Body of pancreas (tissue), 4 donors: Measurements from ENCODE around the gene CTNND2. TPM values are rescaled to one million over a fixed set of nuclear protein-coding genes. Genes with fewer than 3 reads are reported as not detected.

Source experiments
- ATAC-seq: fragments of 150-250 bp; one replicate; pipeline ENCODE4 v1.9.1; 2016
- DNase-seq, 4 donors: peaks; one replicate each; pipeline ENCODE4 v3.0.0-alpha.2; 2019
- H3K27ac ChIP-seq, 4 donors: fragments of 200-600 bp; sonication (generic); 1 replicate in 3 of 4; 2 replicates in 1 of 4; pipeline versions ENCODE4 v1.5.1 to v1.6.1; 2016 to 2019; ENCODE audit warnings: mild to moderate bottlenecking in 1 of 4, mixed read lengths in 1 of 4, moderate library complexity in 1 of 4
- H3K27me3 ChIP-seq, 2 donors: fragments of 200-600 bp; sonication (generic); one replicate each; pipeline ENCODE4 v1.6.0; 2016; ENCODE audit warnings: mild to moderate bottlenecking in 1 of 2
- H3K36me3 ChIP-seq, 2 donors: fragments of 200-600 bp; sonication (generic); replicated peaks in 1 of 2; 2 replicates each; pipeline ENCODE4 v1.5.1; 2016; ENCODE audit warnings: low read depth in 2 of 2; ENCODE audit not compliant: insufficient read depth in 1 of 2
- H3K4me1 ChIP-seq: fragments of 200-600 bp; sonication (generic); one replicate; pipeline ENCODE4 v1.6.0; 2016
- H3K4me3 ChIP-seq, 2 donors: fragments of 200-600 bp; sonication (generic); 1 replicate in 1 of 2; 2 replicates in 1 of 2; pipeline ENCODE4 v1.5.1; 2016 to 2019
- H3K9me3 ChIP-seq, 3 donors: fragments of 200-600 bp; sonication (generic); 1 replicate in 2 of 3; 2 replicates in 1 of 3; pipeline ENCODE4 v1.5.1; 2016
- CTCF ChIP-seq, 7 experiments: fragments of 450-650 bp in 4 of 7; fragments of 200-600 bp in 3 of 7; sonication (generic) in 3 of 7; IDR thresholded peaks; one replicate each; pipeline ENCODE4 v1.5.1; 2016 to 2019; ENCODE audit warnings: antibody characterized with exemption in 7 of 7
- POLR2A ChIP-seq, 3 donors: fragments of 450-650 bp; IDR thresholded peaks; one replicate each; pipeline ENCODE4 v1.6.1; 2016; ENCODE audit warnings: antibody characterized with exemption in 3 of 3, mild to moderate bottlenecking in 2 of 3
- WGBS, 2 donors: methylation state at CpG; one replicate each; pipeline ENCODE4 v1.1.5; 2017; 5-methylcytosine and 5-hydroxymethylcytosine counted together
- intact Hi-C: fragments of 100-400 bp; cut with DNase I; formaldehyde crosslinking; loops from one replicate; pipeline ENCODE4 v1.15.1; 2023
- total RNA-seq, 2 donors: library from RNA; depleted of rRNA; stranded (reverse); fragments of >200 nt; gene quantifications; one replicate each; pipeline ENCODE4 v1.1.0, GENCODE V29; 2016

CTNND2 gene
- total RNA-seq, 2 donors from 2014 or later, result 21.0 to 82.4 TPM

- 68 to 83% methylated on average over 8 of the region's 8 CpGs for WGBS, 2 donors
- peak overlapping the region in 2 of 4 donors; percentile 33 to 47 for H3K27ac ChIP-seq
- H3K4me1 ChIP-seq, result no peaks in the 10 kb centered on the region
- TF ChIP-seq CTCF (IDR thresholded peaks at IDR 0.05), result no peak
- TF ChIP-seq POLR2A (IDR thresholded peaks at IDR 0.05), result no peak
- peak; percentile 95 for ATAC-seq
- no peaks in the 10 kb centered on the region for H3K36me3 ChIP-seq
- intact Hi-C loops, result no loop called here
- H3K4me3 ChIP-seq, result no peak overlapping the region
- DNase-seq, result peak; percentile 18 to 47 (median 30)
- no peaks in the 10 kb centered on the region for H3K9me3 ChIP-seq
- H3K27me3 ChIP-seq, result no peaks in the 10 kb centered on the region
Measured at GRCh38 chr5:11760934-11761603, 143.2 kb downstream of the CTNND2 start.

DNA sequence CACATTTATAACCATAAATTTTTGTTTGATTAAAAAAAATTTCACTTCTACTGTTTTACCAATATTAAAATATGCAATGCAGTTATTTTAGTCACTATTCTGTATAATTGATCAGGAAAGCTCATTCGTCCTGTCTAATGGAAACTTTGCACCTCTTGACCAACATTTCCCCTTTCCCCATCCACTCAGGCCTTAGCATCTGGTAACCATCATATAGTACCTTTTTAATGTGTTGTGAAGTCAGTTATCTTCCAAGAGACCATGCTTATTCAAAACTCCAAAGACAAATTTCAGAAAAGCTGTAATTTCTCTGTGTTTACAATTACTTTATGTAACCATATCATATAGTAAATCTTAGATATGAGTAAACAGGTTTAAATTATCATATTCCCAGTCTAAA lies 145.9 kb downstream of the CTNND2 start:
- Histone ChIP-seq H3K9me3 (no peaks in the 10 kb centered on the region), H3K4me1 (no peaks in the 10 kb centered on the region), H3K27me3 (no peaks in the 10 kb centered on the region), H3K4me3 (no peak overlapping the region), H3K36me3 (no peaks in the 10 kb centered on the region), H3K27ac (no peak overlapping the region)
- TF ChIP-seq POLR2A (IDR thresholded peaks at IDR 0.05) (no peak), CTCF (IDR thresholded peaks at IDR 0.05) (no peak)
- 81 to 85% methylated on average over 1 of the region's 1 CpG for WGBS, 2 donors
- intact Hi-C loops, result no loop called here
- DNase-seq, result no peak
- no peak for ATAC-seq

- TF ChIP-seq POLR2A (IDR thresholded peaks at IDR 0.05) (no peak), CTCF (IDR thresholded peaks at IDR 0.05) (no peak)
- intact Hi-C loops, result no loop called here
Measured at GRCh38 chr5:11757661-11758060, 146.6 kb downstream of the CTNND2 start.

DNA sequence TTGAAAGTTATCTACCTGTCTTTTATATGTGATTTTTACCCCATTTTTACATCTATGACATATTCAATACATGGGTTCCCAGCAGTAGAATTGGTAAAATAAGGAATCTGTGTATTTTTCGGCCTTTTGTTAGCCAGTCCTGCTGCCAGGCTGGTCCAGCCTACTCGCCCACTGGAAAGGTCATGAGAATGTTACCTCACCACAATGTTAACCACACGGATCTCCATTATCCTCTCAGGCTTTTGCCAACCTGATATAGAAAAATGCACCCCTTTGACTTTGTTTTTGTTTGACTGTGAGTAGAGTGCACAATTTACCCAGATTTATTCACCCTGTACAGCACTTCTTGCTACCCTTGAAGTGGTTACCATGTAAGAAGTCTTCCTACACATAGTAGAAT lies 167.2 kb downstream of the CTNND2 start:
- no peak for TF ChIP-seq CTCF (IDR thresholded peaks at IDR 0.05)
- no peaks in the 10 kb centered on the region for H3K36me3 ChIP-seq
- no peak for DNase-seq
- H3K27ac ChIP-seq, result no peak overlapping the region
- intact Hi-C loops, result no loop called here
- no peaks in the 10 kb centered on the region for H3K27me3 ChIP-seq
- no peak overlapping the region for H3K4me3 ChIP-seq
- peaks cover 25% of the 10 kb centered on the region for H3K4me1 ChIP-seq
- H3K9me3 ChIP-seq, result no peaks in the 10 kb centered on the region
- no peak for ATAC-seq
- WGBS, 2 donors, result 88 to 95% methylated on average over 3 of the region's 3 CpGs

More at GRCh38 chr5:11757661-11758060, 146.6 kb downstream of the CTNND2 start:
- 85 to 86% methylated on average over 1 of the region's 1 CpG for WGBS, 2 donors
- H3K27ac ChIP-seq, result no peak overlapping the region
- H3K9me3 ChIP-seq, result no peaks in the 10 kb centered on the region
- no peaks in the 10 kb centered on the region for H3K4me1 ChIP-seq
- H3K27me3 ChIP-seq, result no peaks in the 10 kb centered on the region
- DNase-seq (no peak), ATAC-seq (no peak)
- no peaks in the 10 kb centered on the region for H3K36me3 ChIP-seq
- no peak overlapping the region for H3K4me3 ChIP-seq

- Histone ChIP-seq H3K36me3 (no peaks in the 10 kb centered on the region), H3K27ac (peak overlapping the region in 2 of 4 donors; percentile 7 to 44), H3K27me3 (no peaks in the 10 kb centered on the region), H3K4me1 (peaks cover 26% of the 10 kb centered on the region), H3K9me3 (no peaks in the 10 kb centered on the region), H3K4me3 (no peak overlapping the region)
- DNase-seq (no peak), ATAC-seq (no peak)
- TF ChIP-seq CTCF (IDR thresholded peaks at IDR 0.05), result no peak
- TF ChIP-seq POLR2A (IDR thresholded peaks at IDR 0.05), result no peak
- intact Hi-C loops, result no loop called here
- WGBS, 2 donors, result 68 to 88% methylated on average over 1 of the region's 1 CpG
Measured at GRCh38 chr5:11734369-11734768, 169.9 kb downstream of the CTNND2 start.
